Bronchial epithelial cell (primary cell): ENCODE data around the gene RAD51. TPM values are rescaled to one million over a fixed set of nuclear protein-coding genes. Genes with fewer than 3 reads are reported as not detected.

ENCODE experiments used
- DNase-seq: peaks from one replicate; pipeline ENCODE4 v3.0.0-alpha.2; 2010; ENCODE audit warnings: low read depth
- FAIRE-seq: peaks from 2 replicates; lab custom pipeline; 2011; peaks lifted over from hg19 to GRCh38; lab: Jason Lieb, UNC
- H3K27me3 ChIP-seq: 2 replicates; pipeline ENCODE4 v1.5.1; 2011; ENCODE audit warnings: low read length; ENCODE audit not compliant: control insufficient read depth, insufficient read depth
- H3K36me3 ChIP-seq: 2 replicates; pipeline ENCODE4 v1.5.1; 2011; ENCODE audit warnings: low read length; ENCODE audit not compliant: control insufficient read depth, insufficient read depth
- H3K4me3 ChIP-seq: 2 replicates; pipeline ENCODE4 v1.5.1; 2011; ENCODE audit warnings: mild to moderate bottlenecking, low read depth, low read length, control low read depth
- total RNA-seq: library from RNA; depleted of rRNA; stranded (reverse); fragments of >200 nt; gene quantifications from 2 replicates; pipeline ENCODE4 v1.2.1, GENCODE V29; 2014
- TF ChIP-seq, protein P1 (sequence below): IDR thresholded peaks from 2 replicates; pipeline ENCODE4 v1.5.1; 2011; ENCODE audit warnings: mild to moderate bottlenecking, moderate library complexity, low read length, control low read depth, inconsistent platforms; ENCODE audit not compliant: insufficient read depth, severe bottlenecking

RAD51 gene
- total RNA-seq, 1 donor from 2014 or later: 0.53 TPM

DNA sequence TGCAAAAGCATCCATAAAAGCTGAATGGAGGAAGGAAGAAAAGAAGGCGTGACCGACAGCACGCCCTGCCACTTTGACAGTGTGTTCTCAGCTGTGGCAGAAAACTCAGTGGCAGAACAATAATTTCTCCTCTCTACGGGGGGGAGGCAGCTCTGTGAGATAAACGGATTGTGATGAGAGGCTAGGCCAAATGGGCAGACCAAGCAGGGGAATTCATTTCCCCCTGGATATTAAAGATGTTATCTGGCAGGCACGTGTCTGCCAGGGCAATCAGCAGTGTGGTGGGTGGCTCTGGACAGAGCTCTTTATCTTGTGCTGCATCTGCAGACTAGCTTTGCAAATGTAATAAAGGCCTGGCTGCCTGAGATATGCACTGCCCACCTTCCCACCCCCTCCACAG is 62.0 kb downstream of the RAD51 start:
- Histone ChIP-seq H3K27me3 (no peaks in the 10 kb centered on the region), H3K4me3 (no peak overlapping the region), H3K36me3 (peaks cover 3% of the 10 kb centered on the region)
- DNase-seq: no peak
- no peak for FAIRE-seq
- TF ChIP-seq, protein P1, sequence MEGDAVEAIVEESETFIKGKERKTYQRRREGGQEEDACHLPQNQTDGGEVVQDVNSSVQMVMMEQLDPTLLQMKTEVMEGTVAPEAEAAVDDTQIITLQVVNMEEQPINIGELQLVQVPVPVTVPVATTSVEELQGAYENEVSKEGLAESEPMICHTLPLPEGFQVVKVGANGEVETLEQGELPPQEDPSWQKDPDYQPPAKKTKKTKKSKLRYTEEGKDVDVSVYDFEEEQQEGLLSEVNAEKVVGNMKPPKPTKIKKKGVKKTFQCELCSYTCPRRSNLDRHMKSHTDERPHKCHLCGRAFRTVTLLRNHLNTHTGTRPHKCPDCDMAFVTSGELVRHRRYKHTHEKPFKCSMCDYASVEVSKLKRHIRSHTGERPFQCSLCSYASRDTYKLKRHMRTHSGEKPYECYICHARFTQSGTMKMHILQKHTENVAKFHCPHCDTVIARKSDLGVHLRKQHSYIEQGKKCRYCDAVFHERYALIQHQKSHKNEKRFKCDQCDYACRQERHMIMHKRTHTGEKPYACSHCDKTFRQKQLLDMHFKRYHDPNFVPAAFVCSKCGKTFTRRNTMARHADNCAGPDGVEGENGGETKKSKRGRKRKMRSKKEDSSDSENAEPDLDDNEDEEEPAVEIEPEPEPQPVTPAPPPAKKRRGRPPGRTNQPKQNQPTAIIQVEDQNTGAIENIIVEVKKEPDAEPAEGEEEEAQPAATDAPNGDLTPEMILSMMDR: no peak

DNA sequence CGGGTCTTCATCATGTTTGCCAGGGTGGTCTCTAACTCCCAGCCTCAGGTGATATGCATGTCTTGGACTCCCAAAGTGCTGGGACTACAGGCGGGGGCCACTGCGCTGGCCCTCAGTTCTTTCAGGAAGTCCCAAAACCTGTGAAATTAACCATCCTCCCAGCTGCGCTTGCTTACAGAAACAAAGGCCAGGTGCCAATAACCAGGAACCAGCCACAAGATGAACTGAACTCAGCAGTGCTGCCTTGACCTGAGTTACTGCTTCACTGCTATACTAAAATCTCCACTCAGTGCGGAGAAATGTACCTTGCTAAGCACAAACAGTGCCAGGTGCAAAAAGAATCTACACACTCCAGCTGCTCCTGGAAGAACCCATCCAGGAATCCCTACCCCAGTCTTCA is 65.0 kb downstream of the RAD51 start:
- no peak for FAIRE-seq

DNA sequence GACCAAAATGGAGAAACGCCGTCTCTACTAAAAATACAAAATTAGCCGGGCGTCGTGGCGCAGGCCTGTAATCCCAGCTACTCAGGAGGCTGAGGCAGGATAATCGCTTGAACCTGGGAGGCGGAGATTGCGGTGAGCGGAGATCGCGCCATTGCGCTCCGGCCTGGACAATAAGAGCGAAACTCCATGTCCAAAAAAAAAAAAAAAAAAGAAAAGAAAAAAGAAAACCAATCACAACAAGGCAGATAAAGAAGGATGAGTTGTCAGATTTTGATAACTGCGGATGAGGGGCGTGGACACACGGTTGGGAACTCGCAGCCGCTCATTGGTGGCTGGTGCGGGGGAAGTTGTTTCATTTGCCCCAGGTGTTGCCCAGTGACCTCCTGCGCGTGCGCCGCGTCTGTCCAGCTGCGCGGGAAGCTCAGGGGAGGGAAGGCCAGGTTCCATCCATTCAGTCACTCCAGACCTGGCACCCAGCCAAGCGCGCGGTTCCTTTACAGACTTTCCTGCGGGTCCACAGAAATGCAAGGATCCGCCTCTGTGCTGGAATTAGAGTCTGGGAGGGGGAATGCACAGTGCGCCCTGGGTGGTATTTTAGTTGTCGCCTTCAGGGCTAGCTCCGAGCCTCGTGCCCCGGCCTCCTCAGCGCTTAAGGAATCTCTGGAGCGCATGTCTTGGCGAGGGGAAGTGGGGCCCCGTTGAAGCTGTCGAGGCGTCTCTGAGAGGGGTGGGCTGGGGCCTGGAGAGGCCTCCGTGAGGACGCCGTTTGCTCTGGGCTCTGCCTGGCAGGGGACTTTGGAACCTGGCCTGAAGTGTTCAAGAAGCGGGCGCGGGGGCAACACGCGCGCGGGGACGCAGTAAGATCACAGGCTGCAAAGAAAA is 68.2 kb downstream of the RAD51 start:
- Histone ChIP-seq H3K4me3 (peak overlapping the region; percentile 44), H3K36me3 (no peaks in the 10 kb centered on the region), H3K27me3 (no peaks in the 10 kb centered on the region)
- FAIRE-seq (no peak), DNase-seq (no peak)
- TF ChIP-seq, protein P1: no peak

More for the DNA sequence above, 65.0 kb downstream of the RAD51 start:
- H3K27me3 ChIP-seq: no peaks in the 10 kb centered on the region
- no peak for DNase-seq
- TF ChIP-seq, protein P1: no peak
- no peak overlapping the region for H3K4me3 ChIP-seq
- no peaks in the 10 kb centered on the region for H3K36me3 ChIP-seq

DNA sequence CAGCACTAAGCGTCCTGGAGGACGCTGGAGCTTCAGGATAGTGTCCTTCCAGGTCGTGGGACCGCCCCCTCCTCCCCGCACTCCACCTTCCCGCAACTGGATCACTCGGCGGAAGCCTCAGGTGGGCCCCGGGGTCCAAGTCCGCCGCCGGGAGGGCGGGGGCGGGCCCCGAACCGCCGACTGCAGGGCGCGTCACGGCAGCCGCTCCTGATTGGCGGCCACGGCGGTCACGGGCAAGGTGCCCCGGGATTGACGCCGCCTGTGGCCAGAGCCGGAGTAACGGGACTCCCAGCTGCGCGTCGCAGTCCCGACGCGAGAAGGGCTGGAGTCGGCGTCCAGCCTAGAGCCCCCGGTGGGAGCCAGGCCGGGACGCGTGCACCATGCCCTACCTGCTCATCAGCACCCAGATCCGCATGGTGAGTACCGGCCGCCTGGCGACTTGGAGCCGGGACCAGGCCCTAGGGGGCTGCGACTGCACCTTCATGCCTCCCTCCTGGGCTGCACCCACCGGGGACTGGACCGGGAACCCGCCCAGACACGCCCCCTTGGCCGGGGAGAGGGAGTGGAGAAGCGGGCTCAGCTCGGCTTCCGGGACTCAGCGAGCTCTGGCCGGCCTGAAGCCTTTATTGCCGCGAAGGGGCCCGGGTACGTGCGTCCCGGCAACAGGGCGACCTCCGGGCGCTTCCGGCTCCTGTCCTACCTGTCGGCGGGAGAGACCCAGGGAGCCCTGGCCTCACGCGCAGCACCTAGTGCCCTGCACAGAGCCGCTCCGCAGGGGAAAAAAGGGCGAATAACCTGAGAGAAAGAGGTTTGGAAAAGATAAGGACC is 69.0 kb downstream of the RAD51 start, which contains the start of gene GCHFR:
Gene GCHFR, plus strand, starts transcription at position 268 of the 828 bp plus-strand sequence. Its CDS starts 113 bp downstream, at position 381.
- Histone ChIP-seq H3K4me3 (peak within 1 kb of the TSS; percentile 44), H3K27me3 (no peaks in the 10 kb centered on the region), H3K36me3 (no peaks in the 10 kb centered on the region)
- TF ChIP-seq, protein P1: peak; percentile 33
- FAIRE-seq: no peak
- no peak for DNase-seq

DNA sequence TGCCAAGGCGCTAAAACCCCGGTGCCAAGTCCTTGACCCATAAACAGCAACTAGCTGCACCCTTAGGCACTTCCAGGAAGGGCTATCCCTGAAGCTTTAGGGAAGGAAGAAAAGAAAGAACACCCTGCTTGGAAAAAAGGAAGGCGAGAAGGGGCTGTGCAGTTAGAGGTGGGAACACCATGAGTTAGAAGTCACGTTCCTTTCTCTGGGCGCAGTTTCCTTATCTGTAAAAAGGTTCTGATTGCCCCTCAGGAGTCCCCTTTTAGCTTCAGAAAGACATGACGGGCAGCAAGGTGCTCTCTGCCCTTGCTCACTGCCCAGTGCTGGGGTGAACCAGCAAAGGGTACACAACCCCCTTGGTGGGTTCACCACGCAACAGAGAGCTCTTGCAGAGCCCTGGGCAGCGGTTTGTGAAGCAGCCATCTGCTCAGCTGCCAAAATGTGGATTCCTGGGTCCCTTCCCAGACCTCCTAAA is 69.7 kb downstream of the RAD51 start:
- Histone ChIP-seq H3K27me3 (no peaks in the 10 kb centered on the region), H3K36me3 (no peaks in the 10 kb centered on the region), H3K4me3 (peak overlapping the region; percentile 44)
- TF ChIP-seq, protein P1: no peak
- DNase-seq (no peak), FAIRE-seq (no peak)
